ENCODE results near the gene NAT16.
A peak's percentile ranks its signal among the peaks of the same experiment; 100 is the strongest.

The NAT16 gene

GRCh38 chr7:101170617-101171441, 9.3 kb downstream of the NAT16 start:
- no peak for DNase-seq

- peak; percentile 44 for DNase-seq
These were observed 10.1 kb downstream of the NAT16 start for GRCh38 chr7:101169838-101170551.

- DNase-seq = no peak
These were observed 10.8 kb downstream of the NAT16 start for GRCh38 chr7:101169110-101169837.

GRCh38 chr7:101168412-101169049, 11.6 kb downstream of the NAT16 start:
- no peak for DNase-seq

GRCh38 chr7:101167645-101168411, 12.3 kb downstream of the NAT16 start:
- no peak for DNase-seq

- no peak for DNase-seq
These were observed 13.0 kb downstream of the NAT16 start for GRCh38 chr7:101166909-101167644.

- no peak for DNase-seq
These were observed 13.5 kb downstream of the NAT16 start for GRCh38 chr7:101166648-101166908.

GRCh38 chr7:101165958-101166647, 14.0 kb downstream of the NAT16 start:
- DNase-seq = no peak

GRCh38 chr7:101165075-101165957, 14.8 kb downstream of the NAT16 start, which contains the start of gene VGF:
VGF (minus strand) TSS chr7:101165569; CDS start chr7:101164843, 726 bp downstream.
- DNase-seq = peak; percentile 77

GRCh38 chr7:101164071-101164840, 15.8 kb downstream of the NAT16 start:
- peak; percentile 11 for DNase-seq

GRCh38 chr7:101163279-101164070, 16.6 kb downstream of the NAT16 start:
- DNase-seq = no peak

GRCh38 chr7:101162551-101163278, 17.4 kb downstream of the NAT16 start:
- DNase-seq = peak; percentile 18

GRCh38 chr7:101161692-101162471, 18.2 kb downstream of the NAT16 start:
- no peak for DNase-seq

- DNase-seq = no peak
These were observed 19.2 kb downstream of the NAT16 start for GRCh38 chr7:101160910-101161309.

- DNase-seq = peak; percentile 16
These were observed 20.1 kb downstream of the NAT16 start for GRCh38 chr7:101159696-101160674.

Data from T1000 (cell line).